Left lobe of liver (tissue), 2 donors: ENCODE results near the gene KLF15. TPM values are rescaled to one million over a fixed set of nuclear protein-coding genes. Genes with fewer than 3 reads are reported as not detected.

Experiments
- ATAC-seq: fragments of 200-7000 bp; cut with Tn5 transposase; one replicate; pipeline ENCODE4 v1.9.1; 2020; ENCODE audit warnings: mild to moderate bottlenecking, moderate library complexity
- DNase-seq: peaks from one replicate; pipeline ENCODE4 v3.0.0-alpha.2; 2020; ENCODE audit warnings: low spot score
- total RNA-seq: library from RNA; stranded (reverse); gene quantifications from one replicate; pipeline ENCODE4 v1.2.1, GENCODE V29; 2021
- donor health status: DM: no; HTN: no; CAD: no; lungs with moderate emphysema.
- donor health status: DM: no; HTN: yes; CAD: no.

The KLF15 gene
- total RNA-seq = 105 TPM

- DNase-seq (peak; percentile 95), ATAC-seq (peak; percentile 58)
These were observed at the start of gene KLF15 for GRCh38 chr3:126357295-126358037. TSS of gene KLF15 (minus strand) at chr3:126357408. CDS start at chr3:126352922, 4,486 bp downstream.

GRCh38 chr3:126406389-126407296 is 49.4 kb upstream of the KLF15 start:
- ATAC-seq (no peak), DNase-seq (no peak)

- DNase-seq (no peak), ATAC-seq (no peak)
These were observed 45.6 kb upstream of the KLF15 start for GRCh38 chr3:126402666-126403302.

GRCh38 chr3:126402178-126402577 is 45.0 kb upstream of the KLF15 start:
- ATAC-seq (no peak), DNase-seq (no peak)

- no peak for ATAC-seq
- DNase-seq = peak; percentile 31
These were observed 44.5 kb upstream of the KLF15 start for GRCh38 chr3:126401611-126402160.

GRCh38 chr3:126399756-126400155 is 42.5 kb upstream of the KLF15 start:
- no peak for ATAC-seq
- no peak for DNase-seq

- DNase-seq = no peak
- ATAC-seq = no peak
These were observed 42.1 kb upstream of the KLF15 start for GRCh38 chr3:126399351-126399735.

- ATAC-seq (no peak), DNase-seq (no peak)
These were observed 41.5 kb upstream of the KLF15 start for GRCh38 chr3:126398423-126399350.

GRCh38 chr3:126397610-126398422 is 40.6 kb upstream of the KLF15 start:
- ATAC-seq (no peak), DNase-seq (no peak)

GRCh38 chr3:126396536-126396935 is 39.3 kb upstream of the KLF15 start:
- DNase-seq = no peak
- no peak for ATAC-seq

GRCh38 chr3:126395846-126396513 is 38.8 kb upstream of the KLF15 start:
- ATAC-seq (no peak), DNase-seq (no peak)

GRCh38 chr3:126394977-126395321 is 37.7 kb upstream of the KLF15 start:
- no peak for DNase-seq
- ATAC-seq = no peak

GRCh38 chr3:126394179-126394976 is 37.2 kb upstream of the KLF15 start, which contains the start of gene CFAP100:
TSS of gene CFAP100 (plus strand) at chr3:126394909. CDS start at chr3:126396001, 1,092 bp downstream.
- no peak for DNase-seq
- no peak for ATAC-seq

- no peak for DNase-seq
These were observed 36.4 kb upstream of the KLF15 start for GRCh38 chr3:126393563-126393962.

GRCh38 chr3:126392246-126392645 is 35.0 kb upstream of the KLF15 start:
- ATAC-seq = no peak
- peak; percentile 37 for DNase-seq

More at GRCh38 chr3:126393563-126393962, 36.4 kb upstream of the KLF15 start:
- no peak for ATAC-seq

GRCh38 chr3:126391631-126392030 is 34.4 kb upstream of the KLF15 start:
- ATAC-seq (no peak), DNase-seq (peak; percentile 37)

GRCh38 chr3:126390751-126391150 is 33.5 kb upstream of the KLF15 start:
- ATAC-seq (no peak), DNase-seq (peak; percentile 44)

GRCh38 chr3:126390201-126390600 is 33.0 kb upstream of the KLF15 start:
- DNase-seq (peak; percentile 42), ATAC-seq (no peak)
